K562 (cell line): ENCODE measurements around the gene CELF4. TPM values are rescaled to one million over a fixed set of nuclear protein-coding genes. Genes with fewer than 3 reads are reported as not detected.

ENCODE experiments used
- ATAC-seq: fragments of 200-7000 bp; cut with Tn5 transposase; 3 replicates; pipeline ENCODE4 v1.9.1; 2020; ENCODE audit warnings: moderate library complexity
- BruUV-seq: library from RNA; stranded (reverse); fragments of 400-500 nt; replicated peaks from 2 replicates; lab custom pipeline; 2021; lab: Mats Ljungman, UMichigan
- CTCF ChIA-PET: fragments of 300-600 bp; formaldehyde crosslinking; extraction: SDS; loops from one replicate; lab custom pipeline; 2021; ENCODE audit warnings: low intra/inter-chr PET ratio; lab: Yijun Ruan, JAX
- POLR2A ChIA-PET: fragments of 300-600, 350-650 bp; sonication (Branson Sonifier 250); formaldehyde crosslinking; extraction: SDS; loops from one replicate; lab custom pipeline; 2021; ENCODE audit warnings: antibody characterized with exemption, inconsistent platforms; lab: Yijun Ruan, JAX
- DNase-seq, 4 experiments: peaks; one replicate each; pipeline versions ENCODE4 v3.0.0 to v3.0.0-alpha.2; 2011 to 2018; ENCODE audit warnings: low spot score in 3 of 4, mixed read lengths in 3 of 4; ENCODE audit errors: extremely low read depth in 1 of 4
- FAIRE-seq: peaks from 2 replicates; lab custom pipeline; 2011; peaks lifted over from hg19 to GRCh38; lab: Jason Lieb, UNC
- H2AFZ ChIP-seq: 2 replicates; pipeline ENCODE4 v1.6.0; 2011; ENCODE audit warnings: low read depth, low read length, control low read depth, inconsistent platforms
- H3K27ac ChIP-seq: fragments of 200-600 bp; 3 replicates; pipeline ENCODE4 v1.8.0; 2011; ENCODE audit warnings: low read depth, mild to moderate bottlenecking, control low read depth, inconsistent platforms, low read length, moderate library complexity, mixed read lengths; ENCODE audit errors: extremely low read depth
- H3K27me3 ChIP-seq, 2 experiments: fragments of 300-600 bp in 1 of 2; 2 replicates in 1 of 2; 3 replicates in 1 of 2; pipeline versions ENCODE4 v1.6.0 to v1.8.0; 2011; ENCODE audit warnings: inconsistent platforms in 2 of 2, low read length in 2 of 2, mild to moderate bottlenecking in 1 of 2, mixed read lengths in 1 of 2, moderate library complexity in 1 of 2; ENCODE audit not compliant: control insufficient read depth in 2 of 2, insufficient read depth in 2 of 2
- H3K36me3 ChIP-seq: fragments of 300-600 bp; 3 replicates; pipeline ENCODE4 v1.8.0; 2011; ENCODE audit warnings: mild to moderate bottlenecking, low read length, inconsistent platforms; ENCODE audit not compliant: control insufficient read depth, insufficient read depth
- H3K4me1 ChIP-seq, 2 experiments: fragments of 200-600 bp in 1 of 2; replicated peaks in 1 of 2; 2 replicates in 1 of 2; 3 replicates in 1 of 2; pipeline versions ENCODE4 v1.5.1 to v1.8.0; 2011; ENCODE audit warnings: inconsistent platforms in 2 of 2, low read length in 2 of 2, mild to moderate bottlenecking in 1 of 2, mixed read lengths in 1 of 2, moderate library complexity in 1 of 2; ENCODE audit not compliant: control insufficient read depth in 2 of 2, insufficient read depth in 2 of 2
- H3K4me2 ChIP-seq: 2 replicates; pipeline ENCODE4 v1.6.1; 2011; ENCODE audit warnings: low read length, control low read depth, inconsistent platforms, mixed read lengths; ENCODE audit not compliant: insufficient read depth
- H3K4me3 ChIP-seq: fragments of 200-600 bp; sonication (generic), shearing (Covaris generic); 2 replicates; pipeline ENCODE4 v1.5.1; 2016; ENCODE audit warnings: control low read depth, inconsistent platforms
- H3K79me2 ChIP-seq: fragments of 200-600 bp; 3 replicates; pipeline ENCODE4 v1.8.0; 2011; ENCODE audit warnings: low read length, inconsistent platforms; ENCODE audit not compliant: control insufficient read depth, insufficient read depth
- H3K9ac ChIP-seq, 2 experiments: 2 replicates each; pipeline versions ENCODE4 v1.6.0 to v1.6.1; 2011; ENCODE audit warnings: low read depth in 2 of 2, low read length in 2 of 2, control low read depth in 1 of 2, inconsistent platforms in 1 of 2, mild to moderate bottlenecking in 1 of 2, mixed read lengths in 1 of 2; ENCODE audit not compliant: insufficient read depth in 1 of 2
- H3K9me1 ChIP-seq: one replicate; pipeline ENCODE4 v1.6.0; 2011; ENCODE audit warnings: inconsistent platforms, mild to moderate bottlenecking, low read length, moderate library complexity; ENCODE audit not compliant: control insufficient read depth, insufficient read depth
- H3K9me3 ChIP-seq: replicated peaks from 2 replicates; pipeline ENCODE4 v1.5.1; 2011; ENCODE audit warnings: low read depth, low read length, inconsistent platforms; ENCODE audit not compliant: control insufficient read depth, insufficient read depth
- H4K20me1 ChIP-seq: replicated peaks from 2 replicates; pipeline ENCODE4 v1.6.1; 2011; ENCODE audit warnings: low read length, inconsistent platforms, mixed read lengths; ENCODE audit not compliant: control insufficient read depth, insufficient read depth
- BRD4 ChIP-seq: fragments of 200-600 bp; sonication (generic); IDR thresholded peaks from 2 replicates; pipeline ENCODE4 v1.6.1; 2017; ENCODE audit warnings: inconsistent platforms
- CBFA2T2 ChIP-seq: fragments of 450-650 bp; conservative IDR thresholded peaks from 2 replicates; pipeline ENCODE4 v1.6.1; 2017; ENCODE audit warnings: mild to moderate bottlenecking
- JUNB ChIP-seq: fragments of 450-650 bp; formaldehyde crosslinking; conservative IDR thresholded peaks from 2 replicates; pipeline ENCODE4 v1.4.0; 2020; ENCODE audit warnings: mild to moderate bottlenecking
- KDM2B ChIP-seq: fragments of 250-450 bp; sonication (Bioruptor Pico); IDR thresholded peaks from 2 replicates; pipeline ENCODE4 v1.8.0; 2021; ENCODE audit warnings: mild to moderate bottlenecking, moderate library complexity
- KHSRP ChIP-seq: fragments of 450-650 bp; IDR thresholded peaks from 2 replicates; pipeline ENCODE4 v1.6.1; 2017
- NR3C1 ChIP-seq: sonication (generic); formaldehyde crosslinking; IDR thresholded peaks from 2 replicates; pipeline ENCODE4 v1.8.1; 2022; ENCODE audit warnings: missing genetic modification reagents
- NR4A1 ChIP-seq, 2 experiments: fragments of 250-450 bp in 1 of 2; fragments of 450-650 bp in 1 of 2; sonication (Bioruptor Pico) in 1 of 2; IDR thresholded peaks; 2 replicates each; pipeline versions ENCODE4 v1.4.0 to v1.6.1; 2016 to 2020; ENCODE audit warnings: mild to moderate bottlenecking in 2 of 2, missing compliant biosample characterization in 1 of 2, missing genetic modification characterization in 1 of 2, moderate library complexity in 1 of 2
- STAT5B ChIP-seq: fragments of 250-450 bp; sonication (Bioruptor Pico); IDR thresholded peaks from 2 replicates; pipeline ENCODE4 v1.8.0; 2021; ENCODE audit warnings: mild to moderate bottlenecking, inconsistent platforms
- YBX1 ChIP-seq: fragments of 450-650 bp; IDR thresholded peaks from 2 replicates; pipeline ENCODE4 v1.7.1; 2016; ENCODE audit warnings: mild to moderate bottlenecking
- ZFX ChIP-seq: sonication (generic); formaldehyde crosslinking; IDR thresholded peaks from 2 replicates; pipeline ENCODE4 v1.8.0; 2022; ENCODE audit warnings: mild to moderate bottlenecking, missing genetic modification reagents, moderate library complexity
- ZNF263 ChIP-seq: sonication (generic); formaldehyde crosslinking; IDR thresholded peaks from 2 replicates; pipeline ENCODE4 v1.8.0; 2022; ENCODE audit warnings: mild to moderate bottlenecking, missing genetic modification reagents, borderline replicate concordance
- ZNF696 ChIP-seq: fragments of 250-450 bp; sonication (Bioruptor Pico); conservative IDR thresholded peaks from 2 replicates; pipeline ENCODE4 v1.4.0; 2020; ENCODE audit warnings: mild to moderate bottlenecking, moderate library complexity
- whole genome bisulfite sequencing: fragments of 100-300 bp; shearing (Covaris generic); methylation state at CpG from one replicate; pipeline ENCODE4 v1.1.6; 2016; ENCODE audit warnings: low coverage, mixed read lengths; ENCODE audit not compliant: insufficient coverage; ENCODE audit errors: missing lambda C conversion rate; 5-methylcytosine and 5-hydroxymethylcytosine counted together
- in situ Hi-C: fragments of 300-500 bp; cut with MboI; formaldehyde crosslinking; loops from 4 replicates; pipeline ENCODE4 v1.15.0; 2018; ENCODE audit warnings: inconsistent platforms, mixed read lengths
- intact Hi-C: fragments of 100-400 bp; cut with micrococcal nuclease; formaldehyde crosslinking; loops from 2 replicates; pipeline ENCODE4 v1.14.2; 2022
- polyA plus RNA-seq, 8 experiments: library from polyadenylated mRNA; depleted of rRNA in 4 of 8; stranded (reverse) in 5 of 8; unstranded in 3 of 8; fragments of >200 nt; fragmentation: Nextera tagmentation in 2 of 8; fragmentation: Illumina TruSeq in 1 of 8; extraction: Ambion mirVana in 2 of 8; extraction: Trizol in 1 of 8; gene quantifications; 2 replicates each; pipeline versions ENCODE4 v1.2.1 to v1.2.3, GENCODE V29; 2011 to 2014; ENCODE audit warnings: inconsistent platforms in 1 of 8, missing spikeins in 1 of 8
- total RNA-seq, 7 experiments: library from RNA; depleted of rRNA in 6 of 7; stranded (reverse); fragments of >200 nt in 6 of 7; fragmentation: Illumina TruSeq in 2 of 7; extraction: Trizol in 2 of 7; gene quantifications; 2 replicates each; pipeline versions ENCODE4 v1.2.1 to v1.2.3, GENCODE V29; 2011 to 2021; ENCODE audit warnings: low replicate concordance in 1 of 7

CELF4 gene
- total and polyA plus RNA-seq, 9 of the 15 experiments (the other 6 are each of a cell fraction or from before 2014, with no cell fraction given) = 0.04 to 0.24 (median 0.07) TPM; not detected in 3

- no peak for FAIRE-seq
- Histone ChIP-seq H3K4me3 (no peak overlapping the region), H2AFZ (no peak overlapping the region), H3K4me1 (no peaks in the 10 kb centered on the region), H3K9ac (no peak overlapping the region), H3K36me3 (no peaks in the 10 kb centered on the region), H3K9me1 (no peaks in the 10 kb centered on the region), H3K27me3 (peaks cover 0 to 8% of the 10 kb centered on the region in 2 experiments; a peak in 1 of 5 replicates), H3K27ac (no peak overlapping the region)
- CTCF ChIA-PET = no interaction called here
- 6% methylated on average over 2 of the region's 2 CpGs for WGBS
- ATAC-seq = no peak
- in situ Hi-C loops = no loop called here
- TF ChIP-seq NR4A1 (CRISPR knock-in tag; IDR thresholded peaks at IDR 0.05) (no peak), NR4A1 (tag; IDR thresholded peaks at IDR 0.05) (no peak), CBFA2T2 (no peak), YBX1 (no peak), ZNF263 (CRISPR knock-in tag) (no peak), ZFX (CRISPR knock-in tag) (no peak), BRD4 (no peak), JUNB (CRISPR knock-in tag) (no peak), ZNF696 (no peak), KHSRP (no peak), STAT5B (CRISPR knock-in tag) (no peak), NR3C1 (CRISPR knock-in tag) (no peak), KDM2B (no peak)
- TF ChIP-seq, all 486 proteins: peak for 0
- POLR2A ChIA-PET = interaction anchor here (0.6 kb wide), 2 partner anchors 23 to 486 kb away, joined by 3 to 4 read pairs; no protein-coding TSS in a partner anchor
- no peaks in the 10 kb centered on the region; the same call in 1 of the 2 replicates for H4K20me1 ChIP-seq
- DNase-seq = no peak
- no peak overlapping the region for H3K4me2 ChIP-seq
- BruUV-seq = no TSS peak
- intact Hi-C loops = no loop called here
- no peaks in the 10 kb centered on the region for H3K9me3 ChIP-seq
- no peaks in the 10 kb centered on the region for H3K79me2 ChIP-seq
These were observed 216.9 kb downstream of the CELF4 start for GRCh38 chr18:37348729-37349128.
